GM19452 (cell line): ENCODE results near the gene ITFG2.
"Not testable (repeated sequence)": the region's sequence is repeated elsewhere in the genome, so short reads cannot be mapped to it uniquely, and the experiment has no call there.

Experiments
- ATAC-seq: cut with Tn5 transposase; IDR thresholded peaks from one replicate; pipeline ENCODE4 v1.9.1; 2021; ENCODE audit not compliant: unreplicated experiment

The ITFG2 gene

GRCh38 chr12:2858944-2859421 lies 46.5 kb downstream of the ITFG2 start:
- no peak for ATAC-seq

GRCh38 chr12:2860170-2860569 lies 47.7 kb downstream of the ITFG2 start:
- ATAC-seq: no peak

- ATAC-seq: no peak
Measured at GRCh38 chr12:2862876-2863275, 50.4 kb downstream of the ITFG2 start.

- ATAC-seq: not testable (repeated sequence)
Measured at GRCh38 chr12:2863402-2863801, 50.9 kb downstream of the ITFG2 start.

- ATAC-seq: no peak
Measured at GRCh38 chr12:2864198-2864597, 51.7 kb downstream of the ITFG2 start.

GRCh38 chr12:2868986-2869632 lies 56.6 kb downstream of the ITFG2 start:
- not testable (repeated sequence) for ATAC-seq
